Activated T-cell treated with anti-CD3 and anti-CD28 coated beads, Interleukin-2, amount 50 U/mL, for 24 hours (primary cell): Measurements from ENCODE around the gene FAM168B.
"Not testable (repeated sequence)": the region's sequence is repeated elsewhere in the genome, so short reads cannot be mapped to it uniquely, and the experiment has no call there.

ENCODE experiments used
- DNase-seq: peaks from one replicate; pipeline ENCODE4 v3.0.0-alpha.2; 2020
- H3K27ac Mint-ChIP-seq: 2 replicates; pipeline ENCODE4 v1.8.0; 2020; ENCODE audit warnings: mild to moderate bottlenecking, mixed read lengths
- H3K27me3 Mint-ChIP-seq: 2 replicates; pipeline ENCODE4 v1.8.0; 2020; ENCODE audit warnings: mixed read lengths
- H3K36me3 Mint-ChIP-seq: 2 replicates; pipeline ENCODE4 v1.8.0; 2020; ENCODE audit warnings: low read depth, mixed read lengths
- H3K4me1 Mint-ChIP-seq: 2 replicates; pipeline ENCODE4 v1.8.0; 2020; ENCODE audit warnings: low read depth, mixed read lengths
- H3K4me3 Mint-ChIP-seq: 2 replicates; pipeline ENCODE4 v1.8.0; 2020; ENCODE audit warnings: mild to moderate bottlenecking, moderate library complexity, mixed read lengths
- H3K9me3 Mint-ChIP-seq: 2 replicates; pipeline ENCODE4 v1.8.0; 2020; ENCODE audit warnings: mixed read lengths

FAM168B gene

DNA sequence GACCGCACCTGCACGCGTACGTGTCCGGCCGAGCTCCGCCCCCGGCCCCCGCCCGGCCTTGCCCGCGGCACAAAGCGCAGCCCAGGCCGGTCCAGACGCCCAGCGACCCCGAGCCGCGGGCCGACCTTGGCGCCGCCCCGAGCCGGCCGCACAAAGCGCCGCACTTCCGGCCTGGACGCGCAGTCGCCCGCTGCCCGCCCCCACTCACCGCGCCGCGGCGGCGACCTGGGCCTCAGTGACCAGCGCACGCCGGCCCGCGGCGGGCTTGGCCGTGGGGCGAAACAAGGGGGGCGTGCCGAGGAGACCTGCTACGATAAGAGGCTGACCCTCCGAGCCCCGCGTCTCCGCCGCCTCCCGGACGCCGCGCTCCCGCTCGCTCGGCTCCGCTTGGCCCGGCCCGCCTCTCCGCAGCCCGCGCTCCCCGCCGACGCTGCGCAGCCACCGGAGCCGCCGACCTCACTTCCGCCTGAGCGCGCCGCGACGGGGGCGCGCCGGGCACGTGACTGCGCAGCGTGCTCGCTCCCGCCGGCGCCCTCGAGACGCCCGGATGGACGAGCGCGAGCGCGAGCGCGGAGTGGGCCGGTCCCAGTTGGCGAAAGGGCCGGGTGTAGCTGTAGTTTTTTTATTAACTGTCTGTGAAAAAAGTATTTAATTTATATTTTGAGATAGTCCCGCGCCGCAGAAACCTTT, at the start of gene FAM168B:
Gene FAM168B (minus strand): TSS at position 455 of the 690 bp plus-strand sequence. CDS start 10,814 bp downstream, outside the sequence.
- Mint-ChIP-seq H3K27ac (peak within 1 kb of the TSS; percentile 98), H3K9me3 (no peaks in the 10 kb centered on the region), H3K4me1 (peaks cover 26% of the 10 kb centered on the region), H3K4me3 (peak within 1 kb of the TSS; percentile 91), H3K36me3 (peaks cover 41% of the 10 kb centered on the region), H3K27me3 (no peaks in the 10 kb centered on the region)
- DNase-seq: peak; percentile 95

DNA sequence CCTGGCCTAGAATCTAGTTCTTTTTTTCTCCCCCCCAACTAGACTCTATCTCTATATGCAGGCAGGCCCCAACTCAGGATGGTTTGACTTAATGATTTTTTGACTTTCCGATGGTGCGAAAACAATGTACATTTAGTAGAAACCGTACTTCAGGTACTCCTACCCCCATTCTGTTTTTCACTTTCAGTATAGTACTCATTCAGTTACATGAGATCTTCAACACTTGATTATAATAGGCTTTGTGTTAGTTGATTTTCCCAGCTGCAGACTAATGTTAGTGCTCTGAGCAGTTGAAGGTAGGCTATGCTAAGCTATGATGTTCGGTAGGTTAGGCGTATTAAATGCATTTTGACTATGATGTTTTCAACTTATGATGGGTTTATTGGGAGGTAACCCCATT, 49.6 kb upstream of the FAM168B start:
- H3K27me3 Mint-ChIP-seq: no peaks in the 10 kb centered on the region
- H3K36me3 Mint-ChIP-seq: peaks cover 95% of the 10 kb centered on the region
- no peak for DNase-seq
- H3K4me1 Mint-ChIP-seq: peaks cover 15% of the 10 kb centered on the region
- peak overlapping the region; percentile 75 for H3K27ac Mint-ChIP-seq
- no peak overlapping the region for H3K4me3 Mint-ChIP-seq
- H3K9me3 Mint-ChIP-seq: no peaks in the 10 kb centered on the region

GRCh38 chr2:131140581-131140980, 47.3 kb upstream of the FAM168B start:
- Mint-ChIP-seq H3K4me1 (peaks cover 23% of the 10 kb centered on the region), H3K27ac (peak overlapping the region; percentile 45), H3K4me3 (no peak overlapping the region), H3K36me3 (peaks cover 91% of the 10 kb centered on the region), H3K9me3 (no peaks in the 10 kb centered on the region), H3K27me3 (no peaks in the 10 kb centered on the region)
- DNase-seq: no peak

- DNase-seq: no peak
- Mint-ChIP-seq H3K4me3 (no peak overlapping the region), H3K4me1 (peaks cover 8% of the 10 kb centered on the region), H3K36me3 (peaks cover 88% of the 10 kb centered on the region), H3K9me3 (no peaks in the 10 kb centered on the region), H3K27me3 (no peaks in the 10 kb centered on the region), H3K27ac (no peak overlapping the region)
Measured at GRCh38 chr2:131132729-131133128, 39.5 kb upstream of the FAM168B start.

- peaks cover 1% of the 10 kb centered on the region for H3K4me1 Mint-ChIP-seq
- no peaks in the 10 kb centered on the region for H3K27me3 Mint-ChIP-seq
- no peaks in the 10 kb centered on the region for H3K9me3 Mint-ChIP-seq
- H3K36me3 Mint-ChIP-seq: peaks cover 95% of the 10 kb centered on the region
- no peak overlapping the region for H3K4me3 Mint-ChIP-seq
- no peak for DNase-seq
- H3K27ac Mint-ChIP-seq: no peak overlapping the region
Measured at GRCh38 chr2:131130298-131130596, 37.0 kb upstream of the FAM168B start.

GRCh38 chr2:131127981-131128380, 34.7 kb upstream of the FAM168B start:
- H3K4me3 Mint-ChIP-seq: no peak overlapping the region
- DNase-seq: no peak
- no peaks in the 10 kb centered on the region for H3K4me1 Mint-ChIP-seq
- peaks cover 95% of the 10 kb centered on the region for H3K36me3 Mint-ChIP-seq
- no peaks in the 10 kb centered on the region for H3K27me3 Mint-ChIP-seq
- no peak overlapping the region for H3K27ac Mint-ChIP-seq
- no peaks in the 10 kb centered on the region for H3K9me3 Mint-ChIP-seq

GRCh38 chr2:131127076-131127475, 33.8 kb upstream of the FAM168B start:
- H3K4me3 Mint-ChIP-seq: no peak overlapping the region
- no peak overlapping the region for H3K27ac Mint-ChIP-seq
- no peaks in the 10 kb centered on the region for H3K27me3 Mint-ChIP-seq
- DNase-seq: no peak
- H3K9me3 Mint-ChIP-seq: no peaks in the 10 kb centered on the region
- H3K4me1 Mint-ChIP-seq: no peaks in the 10 kb centered on the region
- H3K36me3 Mint-ChIP-seq: peaks cover 95% of the 10 kb centered on the region

DNA sequence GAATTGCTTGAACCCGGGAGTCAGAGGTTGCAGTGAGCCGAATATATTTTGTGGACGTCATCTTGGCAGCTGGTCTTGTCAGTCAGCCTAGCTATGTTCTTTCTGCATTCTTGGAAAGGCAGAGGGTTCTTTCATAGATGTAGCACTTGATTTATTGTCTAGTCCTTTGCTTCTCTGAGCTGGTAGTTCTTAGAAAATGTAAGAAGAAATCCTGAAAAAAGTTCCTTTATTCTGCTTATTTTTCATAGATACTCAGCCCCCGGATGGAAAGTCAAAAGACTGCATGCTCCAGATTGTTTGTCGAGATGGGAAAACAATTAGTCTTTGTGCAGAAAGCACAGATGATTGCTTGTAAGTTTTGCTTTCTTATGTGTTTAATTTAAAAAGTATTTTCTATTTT, 33.2 kb upstream of the FAM168B start:
- H3K36me3 Mint-ChIP-seq: peaks cover 94% of the 10 kb centered on the region
- DNase-seq: no peak
- no peak overlapping the region for H3K27ac Mint-ChIP-seq
- no peak overlapping the region for H3K4me3 Mint-ChIP-seq
- H3K4me1 Mint-ChIP-seq: peaks cover 2% of the 10 kb centered on the region
- H3K9me3 Mint-ChIP-seq: no peaks in the 10 kb centered on the region
- no peaks in the 10 kb centered on the region for H3K27me3 Mint-ChIP-seq

DNA sequence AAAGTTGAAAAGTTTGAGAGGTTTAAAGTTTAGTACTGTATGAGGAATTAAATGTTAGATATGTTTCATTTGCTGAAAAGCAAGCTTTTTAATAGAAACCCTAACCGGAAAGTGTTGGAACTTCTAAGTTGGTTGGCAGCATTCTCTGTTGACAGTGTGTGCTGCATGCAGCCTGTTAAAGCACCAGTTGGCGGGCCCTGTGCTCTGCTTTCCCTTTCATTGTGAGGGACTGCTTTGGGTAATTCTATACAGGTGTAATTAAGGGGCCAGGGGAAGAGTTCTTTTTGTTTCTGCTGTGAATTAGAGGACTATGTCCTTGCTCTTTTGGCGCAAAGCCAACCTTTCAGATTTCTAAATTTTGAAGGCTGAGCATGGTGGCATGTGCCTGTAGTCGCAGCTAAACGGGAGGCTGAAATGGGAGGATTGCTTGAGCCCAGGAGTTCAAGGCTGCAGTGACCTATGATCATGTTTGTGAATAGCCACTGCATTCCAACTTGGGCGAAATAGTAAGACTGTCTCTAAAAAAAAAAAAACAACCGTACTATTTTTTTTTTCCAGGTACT, 32.0 kb upstream of the FAM168B start:
- no peaks in the 10 kb centered on the region for H3K27me3 Mint-ChIP-seq
- H3K4me3 Mint-ChIP-seq: no peak overlapping the region
- no peaks in the 10 kb centered on the region for H3K9me3 Mint-ChIP-seq
- H3K36me3 Mint-ChIP-seq: peaks cover 93% of the 10 kb centered on the region
- H3K27ac Mint-ChIP-seq: peak overlapping the region; percentile 14
- DNase-seq: no peak
- H3K4me1 Mint-ChIP-seq: peaks cover 6% of the 10 kb centered on the region

- Mint-ChIP-seq H3K4me3 (no peak overlapping the region), H3K27me3 (no peaks in the 10 kb centered on the region), H3K4me1 (peaks cover 13% of the 10 kb centered on the region), H3K9me3 (no peaks in the 10 kb centered on the region), H3K27ac (no peak overlapping the region), H3K36me3 (peaks cover 87% of the 10 kb centered on the region)
- no peak for DNase-seq
Measured at GRCh38 chr2:131123192-131123591, 29.9 kb upstream of the FAM168B start.

DNA sequence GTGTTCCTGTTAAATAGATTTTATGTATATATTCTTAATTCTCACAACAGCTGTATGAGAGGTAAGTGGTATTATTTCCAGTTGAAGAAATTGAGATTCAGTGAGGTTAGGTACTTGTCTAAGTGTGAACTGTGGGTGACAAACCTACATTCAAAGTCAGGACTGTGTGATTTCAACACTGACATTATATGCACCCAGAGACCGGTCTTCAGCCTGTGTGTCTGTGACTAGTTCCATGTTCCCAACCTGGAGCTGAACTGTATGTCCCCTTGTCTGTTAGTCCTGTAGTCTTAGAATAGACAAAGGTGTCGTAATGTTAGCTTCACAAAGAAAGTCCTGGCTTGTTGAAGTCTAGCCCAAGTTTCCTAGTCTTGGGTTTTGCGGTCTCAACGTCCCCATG, 29.2 kb upstream of the FAM168B start:
- peaks cover 20% of the 10 kb centered on the region for H3K4me1 Mint-ChIP-seq
- H3K36me3 Mint-ChIP-seq: peaks cover 87% of the 10 kb centered on the region
- H3K27me3 Mint-ChIP-seq: no peaks in the 10 kb centered on the region
- no peak for DNase-seq
- H3K9me3 Mint-ChIP-seq: no peaks in the 10 kb centered on the region
- H3K4me3 Mint-ChIP-seq: no peak overlapping the region
- H3K27ac Mint-ChIP-seq: no peak overlapping the region

DNA sequence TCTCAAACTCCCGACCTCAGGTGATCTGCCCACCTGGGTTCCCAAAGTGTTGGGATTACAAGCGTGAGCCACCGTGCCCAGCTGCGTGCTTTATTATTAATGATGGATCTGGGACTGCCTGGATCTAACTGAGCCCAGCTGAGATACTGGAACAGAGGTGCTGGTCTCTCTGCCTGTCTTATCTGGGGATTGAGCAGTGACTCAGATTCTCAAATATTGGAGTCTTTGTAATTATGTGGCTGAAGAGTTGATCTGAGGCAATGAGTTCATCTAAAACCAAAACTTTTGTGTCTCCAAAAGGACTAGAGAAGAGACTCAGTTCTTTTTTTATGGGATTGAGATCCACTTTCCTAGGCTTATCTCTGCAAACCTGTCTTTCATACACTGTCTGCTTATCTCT, 28.2 kb upstream of the FAM168B start:
- H3K27ac Mint-ChIP-seq: no peak overlapping the region

GRCh38 chr2:131120815-131121317, 27.6 kb upstream of the FAM168B start:
- peak overlapping the region; percentile 63 for H3K27ac Mint-ChIP-seq
- H3K9me3 Mint-ChIP-seq: no peaks in the 10 kb centered on the region

More for the DNA sequence above, 28.2 kb upstream of the FAM168B start:
- H3K27me3 Mint-ChIP-seq: no peaks in the 10 kb centered on the region
- peaks cover 85% of the 10 kb centered on the region for H3K36me3 Mint-ChIP-seq
- H3K4me3 Mint-ChIP-seq: no peak overlapping the region
- DNase-seq: no peak
- H3K9me3 Mint-ChIP-seq: no peaks in the 10 kb centered on the region
- peaks cover 26% of the 10 kb centered on the region for H3K4me1 Mint-ChIP-seq

GRCh38 chr2:131115752-131116151, 22.5 kb upstream of the FAM168B start:
- H3K27ac Mint-ChIP-seq: peak overlapping the region; percentile 12
- H3K4me3 Mint-ChIP-seq: no peak overlapping the region
- peaks cover 8% of the 10 kb centered on the region for H3K9me3 Mint-ChIP-seq
- H3K27me3 Mint-ChIP-seq: no peaks in the 10 kb centered on the region
- H3K4me1 Mint-ChIP-seq: peaks cover 72% of the 10 kb centered on the region
- H3K36me3 Mint-ChIP-seq: peaks cover 87% of the 10 kb centered on the region
- no peak for DNase-seq

More at GRCh38 chr2:131120815-131121317, 27.6 kb upstream of the FAM168B start:
- peaks cover 32% of the 10 kb centered on the region for H3K4me1 Mint-ChIP-seq
- no peak for DNase-seq
- no peak overlapping the region for H3K4me3 Mint-ChIP-seq
- H3K27me3 Mint-ChIP-seq: no peaks in the 10 kb centered on the region
- H3K36me3 Mint-ChIP-seq: peaks cover 85% of the 10 kb centered on the region

- H3K27me3 Mint-ChIP-seq, H3K9me3 Mint-ChIP-seq, DNase-seq, H3K4me3 Mint-ChIP-seq: not testable (repeated sequence)
- Mint-ChIP-seq H3K36me3 (peaks cover 89% of the 10 kb centered on the region), H3K4me1 (peaks cover 80% of the 10 kb centered on the region), H3K27ac (peak overlapping the region; percentile 56)
Measured at GRCh38 chr2:131114950-131115349, 21.7 kb upstream of the FAM168B start.
